Endodermal cell (in vitro differentiated cells): ENCODE measurements around the gene SERPINA1. TPM values are rescaled to one million over a fixed set of nuclear protein-coding genes. Genes with fewer than 3 reads are reported as not detected.

Experiments
- DNase-seq: peaks from one replicate; pipeline ENCODE4 v3.0.0-alpha.2; 2017
- H3K27ac ChIP-seq: 2 replicates; pipeline ENCODE4 v1.5.1; 2013; ENCODE audit warnings: mild to moderate bottlenecking, low read depth, low read length, moderate library complexity
- H3K27me3 ChIP-seq: 2 replicates; pipeline ENCODE4 v1.6.1; 2013; ENCODE audit warnings: mild to moderate bottlenecking, low read length, moderate library complexity; ENCODE audit not compliant: insufficient read depth, control insufficient read depth, poor library complexity, severe bottlenecking
- H3K36me3 ChIP-seq: 2 replicates; pipeline ENCODE4 v1.7.0; 2013; ENCODE audit warnings: mild to moderate bottlenecking, low read length, moderate library complexity; ENCODE audit not compliant: control insufficient read depth, insufficient read depth
- H3K4me1 ChIP-seq: one replicate; pipeline ENCODE4 v1.7.0; 2013; ENCODE audit warnings: low read length; ENCODE audit not compliant: control insufficient read depth, insufficient read depth
- H3K4me3 ChIP-seq: 2 replicates; pipeline ENCODE4 v1.5.1; 2013; ENCODE audit warnings: mild to moderate bottlenecking, low read length, moderate library complexity
- H3K9ac ChIP-seq: 2 replicates; pipeline ENCODE4 v1.6.1; 2013; ENCODE audit warnings: mild to moderate bottlenecking, low read length, moderate library complexity; ENCODE audit not compliant: poor library complexity, severe bottlenecking; ENCODE audit errors: extremely low read depth
- H3K9me3 ChIP-seq: 2 replicates; pipeline ENCODE4 v1.6.1; 2013; ENCODE audit warnings: mild to moderate bottlenecking, low read length, moderate library complexity; ENCODE audit not compliant: control insufficient read depth
- H3K27ac Mint-ChIP-seq: 2 replicates; pipeline ENCODE4 v1.8.0; 2020; ENCODE audit warnings: mixed read lengths
- H3K27me3 Mint-ChIP-seq: 2 replicates; pipeline ENCODE4 v1.8.0; 2021; ENCODE audit warnings: mild to moderate bottlenecking, mixed read lengths; ENCODE audit not compliant: insufficient read depth
- H3K36me3 Mint-ChIP-seq: 2 replicates; pipeline ENCODE4 v1.8.0; 2020; ENCODE audit warnings: low read depth, mixed read lengths
- H3K4me1 Mint-ChIP-seq: 2 replicates; pipeline ENCODE4 v1.8.0; 2020; ENCODE audit warnings: mixed read lengths
- H3K4me3 Mint-ChIP-seq: 2 replicates; pipeline ENCODE4 v1.8.0; 2020; ENCODE audit warnings: mild to moderate bottlenecking, moderate library complexity, mixed read lengths
- H3K9me3 Mint-ChIP-seq: 2 replicates; pipeline ENCODE4 v1.8.0; 2020; ENCODE audit warnings: mild to moderate bottlenecking, mixed read lengths
- CTCF ChIP-seq: fragments of 200-600 bp; sonication (generic); conservative IDR thresholded peaks from 2 replicates; pipeline ENCODE4 v1.5.0; 2021; ENCODE audit warnings: antibody characterized with exemption, mild to moderate bottlenecking
- WGBS, 2 experiments: methylation state at CpG; one replicate each; pipeline versions ENCODE4 v1.1.5 to v1.1.7; 2013; ENCODE audit warnings: missing lambda C conversion rate in 2 of 2, mixed read lengths in 1 of 2; ENCODE audit not compliant: insufficient coverage in 1 of 2, insufficient read length in 1 of 2; 5-methylcytosine and 5-hydroxymethylcytosine counted together
- total RNA-seq, 2 donors: library from RNA; stranded (reverse); fragmentation: NEBNext Ultra II Directional in 1 of 2; extraction: Animal tissue kit (Norgen Biotek cat#: 25700) in 1 of 2; gene quantifications; 2 replicates in 1 of 2; 3 replicates in 1 of 2; pipeline ENCODE4 v1.2.1, GENCODE V29; 2021

The SERPINA1 gene
- total RNA-seq, 2 donors from 2014 or later = 1.2 TPM; not detected in 1

DNA sequence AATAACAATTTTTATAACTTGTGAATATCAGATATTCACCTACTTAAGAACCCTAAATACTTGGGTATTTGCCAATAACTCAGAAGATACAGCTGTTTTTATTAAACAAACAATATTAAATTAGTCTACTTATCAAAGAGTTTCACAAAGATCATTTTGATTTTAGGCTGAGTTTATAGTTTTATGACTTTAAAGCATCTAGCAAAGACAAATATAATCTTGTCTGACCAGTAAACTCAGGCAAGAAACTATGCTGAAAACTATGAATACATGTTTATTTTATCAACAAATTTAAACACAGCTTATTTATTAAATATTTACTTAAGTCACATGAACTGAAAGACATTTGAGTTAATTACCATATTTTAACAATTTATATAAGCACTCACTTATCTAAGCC is 18.5 kb upstream of the SERPINA1 start:
- H3K36me3 Mint-ChIP-seq = no peaks in the 10 kb centered on the region
- H3K4me3 Mint-ChIP-seq = no peak overlapping the region
- H3K4me3 ChIP-seq = no peak overlapping the region

DNA sequence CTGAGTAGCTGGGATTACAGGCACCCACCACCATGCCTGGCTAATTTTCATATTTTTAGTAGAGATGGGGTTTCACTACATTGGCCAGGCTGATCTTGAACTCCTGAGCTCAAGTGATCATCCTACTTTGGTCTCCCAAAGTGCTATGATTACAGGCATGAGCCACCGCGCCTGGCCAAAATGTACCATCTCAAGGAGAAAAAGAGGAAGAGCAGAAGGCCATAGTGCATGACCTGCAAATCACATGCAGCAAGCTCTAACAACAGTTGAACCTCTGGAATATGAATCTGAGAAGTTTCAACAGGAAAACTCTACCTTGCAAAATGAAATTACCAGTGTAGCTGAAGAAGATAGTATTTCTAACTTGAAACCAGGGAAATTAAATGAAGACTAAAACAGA is 17.1 kb upstream of the SERPINA1 start:
- Mint-ChIP-seq H3K27me3 (peaks cover 7% of the 10 kb centered on the region), H3K4me3 (no peak overlapping the region), H3K9me3 (peaks cover 8% of the 10 kb centered on the region), H3K36me3 (no peaks in the 10 kb centered on the region), H3K4me1 (no peaks in the 10 kb centered on the region), H3K27ac (no peak overlapping the region)
- H3K27ac ChIP-seq = no peak overlapping the region
- TF ChIP-seq CTCF = no peak
- H3K4me1 ChIP-seq = no peaks in the 10 kb centered on the region
- no peak overlapping the region for H3K9ac ChIP-seq
- H3K36me3 ChIP-seq = no peaks in the 10 kb centered on the region
- no peak for DNase-seq
- no peak overlapping the region for H3K4me3 ChIP-seq
- WGBS, 2 experiments = 94 to 96% methylated on average over 2 of the region's 2 CpGs
- peaks cover 15% of the 10 kb centered on the region for H3K27me3 ChIP-seq
- peaks cover 6% of the 10 kb centered on the region for H3K9me3 ChIP-seq

More for the DNA sequence above, 18.5 kb upstream of the SERPINA1 start:
- Histone ChIP-seq H3K9ac (no peak overlapping the region), H3K4me1 (no peaks in the 10 kb centered on the region), H3K36me3 (no peaks in the 10 kb centered on the region), H3K27me3 (peaks cover 13% of the 10 kb centered on the region), H3K27ac (no peak overlapping the region), H3K9me3 (peaks cover 6% of the 10 kb centered on the region)
- peaks cover 11% of the 10 kb centered on the region for H3K9me3 Mint-ChIP-seq
- no peak for TF ChIP-seq CTCF
- DNase-seq = no peak
- H3K27ac Mint-ChIP-seq = no peak overlapping the region
- H3K4me1 Mint-ChIP-seq = no peaks in the 10 kb centered on the region
- no peaks in the 10 kb centered on the region for H3K27me3 Mint-ChIP-seq

DNA sequence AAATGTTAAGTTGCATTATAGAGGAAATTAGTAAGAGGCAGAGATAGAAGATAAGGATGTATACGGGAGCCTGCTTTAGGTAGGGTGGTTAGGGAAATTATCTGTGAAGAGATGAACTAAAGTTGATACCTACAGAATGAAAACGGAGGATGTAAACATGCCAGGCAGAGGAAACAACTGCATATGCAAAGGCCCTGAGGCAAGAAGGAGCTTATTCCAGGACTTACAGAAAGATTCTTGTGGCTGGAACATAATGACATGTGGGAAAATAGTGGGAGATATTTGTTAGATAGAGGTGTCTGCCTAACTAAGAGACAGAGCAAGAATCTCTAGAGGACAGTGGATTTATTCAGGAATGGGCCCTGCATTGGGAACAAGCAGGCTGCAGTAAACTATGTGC is 16.2 kb upstream of the SERPINA1 start:
- Mint-ChIP-seq H3K9me3 (peaks cover 8% of the 10 kb centered on the region), H3K27me3 (peaks cover 10% of the 10 kb centered on the region), H3K27ac (no peak overlapping the region), H3K36me3 (no peaks in the 10 kb centered on the region), H3K4me1 (no peaks in the 10 kb centered on the region), H3K4me3 (no peak overlapping the region)
- WGBS, 2 experiments = 87 to 100% methylated on average over 2 of the region's 2 CpGs
- no peaks in the 10 kb centered on the region for H3K36me3 ChIP-seq
- no peak overlapping the region for H3K9ac ChIP-seq
- no peak for TF ChIP-seq CTCF
- H3K9me3 ChIP-seq = peaks cover 6% of the 10 kb centered on the region
- H3K27me3 ChIP-seq = peaks cover 25% of the 10 kb centered on the region
- H3K4me1 ChIP-seq = no peaks in the 10 kb centered on the region
- H3K4me3 ChIP-seq = no peak overlapping the region
- no peak overlapping the region for H3K27ac ChIP-seq
- DNase-seq = no peak
